Thoracic aorta endothelial cell (primary cell): ENCODE data around the gene ATP5IF1. TPM values are rescaled to one million over a fixed set of nuclear protein-coding genes. Genes with fewer than 3 reads are reported as not detected.

Source experiments
- total RNA-seq: library from RNA; depleted of rRNA; stranded (reverse); fragments of >200 nt; gene quantifications from 2 replicates; pipeline ENCODE4 v1.2.3, GENCODE V29; 2012

The ATP5IF1 gene
- total RNA-seq, result 111 and 122 TPM in 2 replicates

DNA sequence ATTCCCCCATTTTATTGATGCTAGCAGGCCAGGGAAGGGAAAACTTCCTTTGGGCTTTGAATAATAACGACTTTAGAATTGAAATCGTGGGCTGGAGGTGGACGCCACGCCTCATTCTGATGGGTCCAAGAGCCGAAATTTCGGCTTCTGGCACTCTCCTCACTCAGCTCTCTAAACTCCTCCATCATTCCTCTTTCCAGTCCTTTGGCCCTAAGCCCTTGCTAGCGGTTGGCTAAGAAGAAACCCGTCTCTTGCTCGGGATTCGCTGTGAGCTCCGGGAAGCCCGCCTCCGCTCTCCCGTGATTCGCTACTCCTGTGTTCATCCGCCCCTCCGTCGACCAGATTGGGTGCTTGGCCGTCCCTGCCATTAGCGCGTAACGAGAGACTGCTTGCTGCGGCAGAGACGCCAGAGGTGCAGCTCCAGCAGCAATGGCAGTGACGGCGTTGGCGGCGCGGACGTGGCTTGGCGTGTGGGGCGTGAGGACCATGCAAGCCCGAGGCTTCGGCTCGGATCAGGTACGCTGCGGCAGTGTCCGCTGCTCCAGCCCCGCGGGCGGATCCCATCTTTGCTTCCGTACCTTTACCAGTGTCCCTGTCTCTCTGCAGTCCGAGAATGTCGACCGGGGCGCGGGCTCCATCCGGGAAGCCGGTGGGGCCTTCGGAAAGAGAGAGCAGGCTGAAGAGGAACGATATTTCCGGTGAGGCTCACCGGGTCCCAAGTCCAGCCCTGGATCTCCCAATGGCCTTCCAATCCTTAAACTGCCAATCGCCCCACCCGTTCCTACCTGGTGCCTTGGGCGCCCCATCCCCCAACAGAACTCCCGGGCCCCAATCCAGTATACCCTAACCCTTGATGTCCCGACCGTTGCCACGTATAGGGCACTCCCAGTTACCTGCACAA is at the start of gene ATP5IF1:
Gene ATP5IF1 (plus strand): TSS at position 370 of the 901 bp plus-strand sequence. CDS start 60 bp downstream, at position 430.

DNA sequence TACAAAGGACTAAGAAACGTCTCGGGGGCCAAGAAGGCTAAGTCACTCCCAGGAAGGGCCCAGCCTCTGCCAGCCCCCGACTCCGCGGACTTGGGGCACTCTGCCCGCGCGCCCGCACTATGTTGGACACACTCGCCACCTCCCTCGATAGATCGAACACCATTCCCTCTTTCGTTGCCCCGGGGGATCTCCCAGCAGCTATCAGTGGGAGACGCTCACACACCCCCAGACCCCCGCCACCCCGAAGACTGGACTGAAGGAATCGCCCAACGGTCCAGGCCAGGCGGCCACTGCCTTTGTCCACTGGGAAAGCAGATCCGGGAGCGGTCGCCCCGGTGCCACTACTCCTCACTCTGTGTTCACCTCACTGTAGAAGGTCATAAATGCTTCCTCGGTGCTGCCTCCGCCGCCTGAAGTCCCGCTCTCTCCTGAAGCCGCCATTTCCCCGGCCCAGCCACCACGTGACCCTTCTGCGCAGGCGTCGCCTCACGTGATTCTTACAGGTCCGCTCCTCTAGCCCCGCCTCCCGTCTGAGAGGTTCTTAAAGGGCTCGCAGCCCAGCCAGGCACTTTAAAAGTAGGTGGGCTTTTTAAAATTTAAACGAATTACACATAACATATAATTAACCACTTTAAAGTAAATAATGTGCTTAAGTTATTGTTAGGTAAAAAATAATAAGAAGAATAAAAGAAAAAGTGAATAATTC is 3.2 kb upstream of the ATP5IF1 start, which contains the start of gene DNAJC8:
Gene DNAJC8 (minus strand): TSS at position 472 of the 706 bp plus-strand sequence. CDS start 31 bp downstream, at position 441.

DNA sequence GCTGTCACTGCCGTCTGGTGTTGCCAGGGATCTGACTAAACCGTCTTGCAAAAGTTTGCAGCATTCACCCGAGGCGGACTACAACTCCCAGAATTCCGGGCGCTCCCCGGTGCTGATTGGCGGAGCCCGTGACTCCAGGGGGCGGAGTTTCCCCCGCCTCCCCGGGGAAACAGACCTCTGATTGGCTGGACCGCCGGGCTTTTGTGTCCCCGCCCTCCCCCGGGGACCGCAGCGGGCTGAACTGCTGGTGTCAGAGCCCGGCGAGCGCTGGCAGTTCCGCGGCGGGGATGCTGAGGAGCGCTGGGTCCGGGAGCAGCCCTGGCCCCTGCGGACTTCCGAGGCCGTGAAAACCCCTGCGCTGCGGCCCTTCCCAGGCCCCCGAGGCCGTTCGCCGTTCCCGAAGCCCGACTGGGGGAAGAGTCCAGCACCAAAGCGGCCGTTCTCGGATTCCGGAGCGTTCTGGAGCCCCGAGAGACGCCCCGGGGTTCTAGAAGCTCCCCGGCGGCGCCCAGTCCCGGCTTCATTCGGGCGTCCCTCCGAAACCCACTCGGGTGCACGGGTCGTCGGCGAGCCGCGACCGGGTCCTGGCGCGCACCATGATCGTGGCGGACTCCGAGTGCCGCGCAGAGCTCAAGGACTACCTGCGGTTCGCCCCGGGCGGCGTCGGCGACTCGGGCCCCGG is 23.5 kb downstream of the ATP5IF1 start, which contains the start of gene SESN2:
Gene SESN2 (plus strand): TSS at position 267 of the 682 bp plus-strand sequence. CDS start 330 bp downstream, at position 597.

Other genes starting within 250 kb of the ATP5IF1 start
- 29.1 and 42.4 TPM in 2 replicates for gene EYA3, start 147.5 kb upstream of the ATP5IF1 start, total RNA-seq
- gene PTAFR, start 59.4 kb upstream of the ATP5IF1 start, total RNA-seq, result under 0.01 and 0.14 TPM in 2 replicates
- gene DNAJC8, start 3.1 kb upstream of the ATP5IF1 start, total RNA-seq, result 91.3 and 100 TPM in 2 replicates
- gene SESN2, start 23.4 kb downstream of the ATP5IF1 start, total RNA-seq, result 13.6 and 15.3 TPM in 2 replicates
- gene MED18, start 92.9 kb downstream of the ATP5IF1 start, total RNA-seq, result 16.2 and 16.7 TPM in 2 replicates
- 51.6 and 70.6 TPM in 2 replicates for gene PHACTR4, start 133.6 kb downstream of the ATP5IF1 start, total RNA-seq